Endothelial cell of umbilical vein (primary cell): ENCODE measurements around the gene UBC.

Experiments
- EZH2 ChIP-seq: IDR thresholded peaks from 2 replicates; pipeline ENCODE4 v1.6.1; 2012; ENCODE audit warnings: borderline replicate concordance, low read depth, mild to moderate bottlenecking, moderate library complexity, low read length, inconsistent platforms; ENCODE audit not compliant: severe bottlenecking
- MAX ChIP-seq: IDR thresholded peaks from 2 replicates; pipeline ENCODE4 v1.6.1; 2011; ENCODE audit not compliant: insufficient read depth, insufficient read length
- TF ChIP-seq, protein P1 (sequence below), 2 donors: IDR thresholded peaks; 1 replicate in 1 of 2; 2 replicates in 1 of 2; pipeline ENCODE4 v1.5.1; 2011; ENCODE audit warnings: low read length in 2 of 2, mild to moderate bottlenecking in 2 of 2, moderate library complexity in 2 of 2, control low read depth in 1 of 2, inconsistent platforms in 1 of 2, low read depth in 1 of 2; ENCODE audit not compliant: insufficient read depth in 1 of 2; ENCODE audit errors: extremely low read depth in 1 of 2

GRCh38 chr12:124954771-124955170 is 40.3 kb upstream of the UBC start:
- TF ChIP-seq, protein P1, sequence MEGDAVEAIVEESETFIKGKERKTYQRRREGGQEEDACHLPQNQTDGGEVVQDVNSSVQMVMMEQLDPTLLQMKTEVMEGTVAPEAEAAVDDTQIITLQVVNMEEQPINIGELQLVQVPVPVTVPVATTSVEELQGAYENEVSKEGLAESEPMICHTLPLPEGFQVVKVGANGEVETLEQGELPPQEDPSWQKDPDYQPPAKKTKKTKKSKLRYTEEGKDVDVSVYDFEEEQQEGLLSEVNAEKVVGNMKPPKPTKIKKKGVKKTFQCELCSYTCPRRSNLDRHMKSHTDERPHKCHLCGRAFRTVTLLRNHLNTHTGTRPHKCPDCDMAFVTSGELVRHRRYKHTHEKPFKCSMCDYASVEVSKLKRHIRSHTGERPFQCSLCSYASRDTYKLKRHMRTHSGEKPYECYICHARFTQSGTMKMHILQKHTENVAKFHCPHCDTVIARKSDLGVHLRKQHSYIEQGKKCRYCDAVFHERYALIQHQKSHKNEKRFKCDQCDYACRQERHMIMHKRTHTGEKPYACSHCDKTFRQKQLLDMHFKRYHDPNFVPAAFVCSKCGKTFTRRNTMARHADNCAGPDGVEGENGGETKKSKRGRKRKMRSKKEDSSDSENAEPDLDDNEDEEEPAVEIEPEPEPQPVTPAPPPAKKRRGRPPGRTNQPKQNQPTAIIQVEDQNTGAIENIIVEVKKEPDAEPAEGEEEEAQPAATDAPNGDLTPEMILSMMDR (IDR thresholded peaks at IDR 0.05; ENCODE audit: extremely low read depth in 1 of 2, insufficient read depth in 1 of 2, low read depth in 1 of 2, low read length in 2 of 2): no peak
- no peak for TF ChIP-seq EZH2
- no peak for TF ChIP-seq MAX
